GM06990 (cell line): Measurements from ENCODE around the gene CYP4F12.

ENCODE experiments used
- DNase-seq: peaks from one replicate; pipeline ENCODE4 v3.0.0-alpha.2; 2011; ENCODE audit not compliant: insufficient read length; ENCODE audit errors: extremely low read depth
- H3K27me3 ChIP-seq: replicated peaks from 2 replicates; pipeline ENCODE4 v1.6.0; 2011; ENCODE audit warnings: low read length; ENCODE audit not compliant: control insufficient read depth, insufficient read depth
- H3K36me3 ChIP-seq: 2 replicates; pipeline ENCODE4 v1.5.1; 2011; ENCODE audit warnings: low read length; ENCODE audit not compliant: control insufficient read depth, insufficient read depth
- H3K4me3 ChIP-seq: replicated peaks from 2 replicates; pipeline ENCODE4 v1.5.1; 2011; ENCODE audit warnings: low read depth, mild to moderate bottlenecking, control low read depth, low read length
- TF ChIP-seq, protein P1 (sequence below): IDR thresholded peaks from 2 replicates; pipeline ENCODE4 v1.5.1; 2011; ENCODE audit warnings: low read length, control low read depth, mild to moderate bottlenecking, inconsistent platforms; ENCODE audit not compliant: insufficient read depth, poor library complexity, severe bottlenecking

CYP4F12 gene

DNA sequence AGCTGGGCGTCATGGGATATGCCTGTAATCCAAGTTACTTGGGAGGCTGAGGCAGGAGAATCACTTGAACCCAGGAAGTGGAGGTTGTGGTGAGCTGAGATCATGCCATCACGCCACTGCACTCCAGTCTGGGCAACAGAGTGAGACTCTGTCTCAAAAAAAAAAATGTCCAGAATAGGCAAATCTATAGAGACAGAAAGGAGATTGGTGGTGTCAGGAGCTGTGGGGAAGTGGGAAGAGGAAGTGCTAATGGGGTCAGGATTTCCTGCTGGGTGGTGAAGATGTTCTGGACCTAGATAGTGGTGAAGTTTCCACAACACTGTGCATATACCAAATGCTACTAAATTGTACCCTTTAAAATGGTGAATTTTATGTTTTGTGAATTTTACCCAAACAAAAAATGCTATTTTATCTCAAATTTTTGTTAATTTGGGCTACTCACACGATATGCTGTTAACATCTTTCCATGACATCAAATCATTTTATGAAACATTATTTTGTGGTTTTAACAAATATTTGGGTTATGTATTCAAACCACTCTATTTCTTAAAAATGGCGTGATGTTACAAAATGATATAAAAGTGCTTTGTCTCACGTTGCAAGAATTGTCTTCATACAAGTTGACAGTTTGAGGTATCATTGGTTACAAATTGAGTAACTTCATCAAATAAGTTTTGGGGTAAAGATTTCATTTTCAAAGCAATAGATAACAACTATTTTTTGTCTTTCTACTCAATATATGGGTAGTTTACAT is 39.6 kb upstream of the CYP4F12 start:
- no peaks in the 10 kb centered on the region for H3K36me3 ChIP-seq
- DNase-seq: no peak
- TF ChIP-seq, protein P1, sequence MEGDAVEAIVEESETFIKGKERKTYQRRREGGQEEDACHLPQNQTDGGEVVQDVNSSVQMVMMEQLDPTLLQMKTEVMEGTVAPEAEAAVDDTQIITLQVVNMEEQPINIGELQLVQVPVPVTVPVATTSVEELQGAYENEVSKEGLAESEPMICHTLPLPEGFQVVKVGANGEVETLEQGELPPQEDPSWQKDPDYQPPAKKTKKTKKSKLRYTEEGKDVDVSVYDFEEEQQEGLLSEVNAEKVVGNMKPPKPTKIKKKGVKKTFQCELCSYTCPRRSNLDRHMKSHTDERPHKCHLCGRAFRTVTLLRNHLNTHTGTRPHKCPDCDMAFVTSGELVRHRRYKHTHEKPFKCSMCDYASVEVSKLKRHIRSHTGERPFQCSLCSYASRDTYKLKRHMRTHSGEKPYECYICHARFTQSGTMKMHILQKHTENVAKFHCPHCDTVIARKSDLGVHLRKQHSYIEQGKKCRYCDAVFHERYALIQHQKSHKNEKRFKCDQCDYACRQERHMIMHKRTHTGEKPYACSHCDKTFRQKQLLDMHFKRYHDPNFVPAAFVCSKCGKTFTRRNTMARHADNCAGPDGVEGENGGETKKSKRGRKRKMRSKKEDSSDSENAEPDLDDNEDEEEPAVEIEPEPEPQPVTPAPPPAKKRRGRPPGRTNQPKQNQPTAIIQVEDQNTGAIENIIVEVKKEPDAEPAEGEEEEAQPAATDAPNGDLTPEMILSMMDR: no peak
- H3K27me3 ChIP-seq: no peaks in the 10 kb centered on the region; the same call in 1 of the 2 replicates
- H3K4me3 ChIP-seq: no peak overlapping the region

DNA sequence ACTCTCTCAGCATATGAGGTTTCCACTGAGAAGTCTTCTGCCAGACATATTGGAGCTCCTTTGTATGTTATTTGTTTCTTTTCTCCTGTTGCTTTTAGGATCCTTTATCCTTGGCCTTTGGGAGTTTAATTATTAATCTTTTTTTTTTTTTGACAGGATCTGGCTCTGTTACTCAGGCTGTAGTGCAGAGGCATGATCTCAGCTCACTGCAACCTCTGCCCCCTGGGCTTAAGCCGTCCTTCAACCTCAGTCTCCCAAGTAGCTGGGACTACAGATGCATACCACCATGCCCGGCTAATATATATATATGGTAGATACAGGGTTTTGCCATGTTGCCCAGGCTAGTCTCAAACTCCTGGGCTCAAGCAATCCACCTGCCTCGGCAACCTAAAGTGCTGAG is 38.8 kb upstream of the CYP4F12 start:
- H3K36me3 ChIP-seq: no peaks in the 10 kb centered on the region
- H3K27me3 ChIP-seq: no peaks in the 10 kb centered on the region; the same call in 1 of the 2 replicates
- no peak for DNase-seq
- no peak overlapping the region for H3K4me3 ChIP-seq
- TF ChIP-seq, protein P1: no peak

DNA sequence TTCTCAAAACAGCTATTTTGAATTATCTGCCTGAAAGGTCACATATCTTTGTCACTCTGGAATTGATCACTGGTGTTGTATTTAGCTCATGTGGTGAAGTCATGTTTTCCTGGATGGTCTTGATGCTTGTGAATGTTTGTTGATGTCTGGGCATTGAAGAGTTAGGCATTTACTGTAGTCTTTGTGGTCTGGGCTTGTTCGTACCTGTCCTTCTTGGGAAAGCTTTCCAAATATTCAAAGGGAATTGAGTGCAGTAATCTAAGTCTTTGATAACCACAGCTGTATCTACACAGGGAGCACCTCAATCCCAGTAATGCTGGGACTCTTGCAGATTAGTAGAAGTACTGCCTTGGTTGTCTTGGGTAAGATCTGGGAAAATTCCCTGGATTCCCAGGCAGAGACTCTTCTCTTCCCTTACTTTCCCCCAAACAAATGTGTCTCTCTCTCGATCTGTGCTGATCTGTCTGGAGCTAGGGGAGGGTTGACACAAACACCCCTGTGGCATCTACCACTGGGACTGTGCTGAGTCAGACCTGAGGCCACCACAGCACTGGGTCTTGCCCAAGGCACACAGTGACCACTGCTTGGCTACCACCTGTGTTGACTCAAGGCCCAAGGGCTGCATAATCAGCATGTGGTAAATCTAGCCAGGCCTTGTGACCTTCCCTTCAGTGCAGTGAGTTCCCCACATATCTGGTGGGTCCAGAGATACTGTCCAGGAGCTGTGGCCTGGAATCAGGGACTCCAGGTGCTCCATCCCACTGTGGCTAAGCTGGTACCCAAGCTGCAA is 37.7 kb upstream of the CYP4F12 start:
- DNase-seq: no peak
- Histone ChIP-seq H3K36me3 (no peaks in the 10 kb centered on the region), H3K27me3 (no peaks in the 10 kb centered on the region; the same call in 1 of the 2 replicates), H3K4me3 (no peak overlapping the region)
- TF ChIP-seq, protein P1: no peak

DNA sequence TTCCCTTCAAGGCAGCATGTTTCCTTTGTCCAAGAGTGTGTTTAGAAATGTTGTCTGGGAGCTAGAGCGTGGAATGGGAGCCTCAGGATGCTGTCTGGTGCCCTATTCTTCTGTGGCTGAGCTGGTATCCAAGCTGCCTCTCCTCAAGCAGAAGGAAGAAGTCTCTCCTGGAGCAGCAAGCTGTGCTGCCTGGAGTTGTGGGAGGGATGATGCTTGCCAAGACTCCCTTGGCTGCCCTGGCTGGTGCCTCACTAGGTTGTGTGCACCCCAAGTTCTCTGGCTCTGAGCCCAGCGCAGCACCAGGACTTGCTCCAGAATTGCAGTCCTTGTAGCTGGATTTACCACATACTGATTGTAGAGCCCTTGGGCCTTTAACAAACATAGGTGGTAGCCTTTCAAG is 36.9 kb upstream of the CYP4F12 start:
- no peaks in the 10 kb centered on the region; the same call in 1 of the 2 replicates for H3K27me3 ChIP-seq
- TF ChIP-seq, protein P1: no peak
- DNase-seq: no peak

DNA sequence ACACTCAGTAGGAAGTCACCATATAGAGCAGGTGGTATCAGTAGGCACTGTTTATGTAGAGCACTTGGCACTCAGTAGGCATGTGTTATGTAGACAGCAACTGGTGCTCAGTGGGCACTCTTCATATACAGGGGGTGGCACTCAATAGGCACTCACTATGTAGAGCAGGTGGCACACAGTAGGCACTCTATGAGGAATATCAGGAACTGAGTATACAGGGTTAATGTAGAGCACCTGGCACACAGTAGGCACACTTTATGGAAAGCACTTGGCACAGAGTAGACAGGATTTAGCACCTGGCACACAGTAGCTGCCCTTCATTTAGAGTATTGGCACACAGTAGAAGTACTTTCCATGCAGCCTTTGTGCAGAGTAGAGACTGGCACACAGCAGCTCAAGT is 33.3 kb upstream of the CYP4F12 start:
- H3K27me3 ChIP-seq: no peaks in the 10 kb centered on the region; the same call in 1 of the 2 replicates
- no peak overlapping the region for H3K4me3 ChIP-seq
- no peaks in the 10 kb centered on the region for H3K36me3 ChIP-seq
- no peak for DNase-seq
- TF ChIP-seq, protein P1: no peak

More for the DNA sequence above, 36.9 kb upstream of the CYP4F12 start:
- H3K4me3 ChIP-seq: no peak overlapping the region
- H3K36me3 ChIP-seq: no peaks in the 10 kb centered on the region
